ENCODE results near the gene STK32C.

The STK32C gene
- long read RNA-seq, partial matches to known transcripts = 0 of 23 reads
- long read RNA-seq, other reads (novel, unspliced or antisense) = 21 of 23 reads

DNA sequence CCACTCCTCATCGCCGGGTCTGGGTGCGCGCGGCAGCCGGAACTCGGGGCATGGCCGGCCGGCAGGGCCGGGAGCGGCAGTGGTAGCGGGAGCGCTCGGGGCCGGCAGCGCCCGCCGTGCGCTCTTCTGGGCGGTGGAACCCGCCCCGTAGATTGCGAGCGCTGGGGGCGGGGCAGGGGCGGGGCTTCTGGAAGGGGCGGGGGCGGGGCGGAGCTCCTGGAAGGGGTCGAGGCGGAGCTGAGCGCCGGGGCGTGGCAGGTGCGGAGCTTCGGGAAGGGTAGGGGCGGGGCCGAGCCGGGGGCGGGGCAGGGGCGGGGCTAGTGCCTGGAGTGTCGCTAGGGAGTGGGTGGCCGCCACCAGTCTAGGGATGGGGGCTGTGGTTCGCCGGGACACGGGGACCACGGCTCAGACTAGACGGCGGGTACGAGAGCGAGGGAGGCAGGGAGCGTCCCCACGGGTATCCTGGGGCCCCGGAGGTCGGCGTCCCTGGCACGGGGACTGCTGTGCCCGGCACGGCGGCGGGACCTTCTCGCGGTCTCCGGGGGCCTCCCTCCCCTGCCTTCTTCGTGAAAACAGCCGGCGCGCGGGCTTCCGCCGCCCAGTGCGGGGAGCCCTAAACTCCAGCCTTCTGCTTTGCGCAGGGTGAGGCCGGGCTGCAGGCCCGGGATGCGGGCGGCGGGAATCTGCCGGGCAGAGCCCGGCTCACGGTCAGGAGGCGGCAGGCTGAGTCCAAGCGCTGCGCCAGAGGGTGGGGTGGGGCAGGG, at the start of gene STK32C:
Gene STK32C (minus strand): TSS at position 128 of the 764 bp plus-strand sequence. CDS start 117 bp downstream, at position 11.
- peak; percentile 68 to 83 for DNase-seq (ENCODE audit: low read depth in 1 of 2, low spot score in 1 of 2)
- no peak for TF ChIP-seq POLR2AphosphoS5 (IDR thresholded peaks at IDR 0.05; ENCODE audit: low read depth)
- Histone ChIP-seq H3K27ac (replicated peaks) (peak within 1 kb of the TSS; percentile 41; the same call in 1 of the 2 replicates), H3K27me3 (ENCODE audit: insufficient read depth, poor library complexity, severe bottlenecking) (peaks cover 31% of the 10 kb centered on the region), H3K4me3 (replicated peaks; ENCODE audit: insufficient read depth, low read length) (peak within 1 kb of the TSS; percentile 77)

DNA sequence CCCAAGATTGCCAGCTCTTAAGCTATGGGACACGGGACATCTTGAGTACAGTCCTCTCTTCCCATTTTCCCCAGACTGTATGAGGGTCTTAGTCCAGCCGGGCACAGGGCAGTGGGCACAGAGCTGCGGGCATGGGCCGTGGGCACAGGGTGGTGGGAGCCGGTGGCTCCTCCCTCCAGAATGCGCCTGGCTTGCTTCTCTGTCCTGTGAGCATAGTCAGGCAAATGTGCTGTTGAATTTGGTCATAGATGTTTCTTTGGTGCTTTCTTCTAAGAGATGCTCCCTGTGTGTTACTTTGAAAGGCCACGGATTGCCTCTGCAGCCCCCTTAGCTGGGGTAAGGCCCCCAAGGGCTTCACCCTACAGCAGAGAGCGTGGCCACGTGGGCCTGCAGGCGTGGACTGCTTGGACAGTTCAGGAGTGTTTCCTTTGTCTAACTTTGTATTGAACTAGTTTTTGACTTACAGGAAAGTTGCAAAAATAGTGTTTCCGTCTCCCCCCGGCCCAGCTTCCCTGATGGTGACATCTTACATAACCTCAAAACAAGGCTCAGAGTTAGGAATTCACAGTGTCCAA, 49.0 kb upstream of the STK32C start:
- no peak for TF ChIP-seq CTCF (IDR thresholded peaks at IDR 0.05; ENCODE audit: insufficient read depth, low read length)
- no peak for TF ChIP-seq SPI1 (IDR thresholded peaks at IDR 0.05; ENCODE audit: borderline replicate concordance, low read depth)
- TF ChIP-seq POLR2AphosphoS5 (IDR thresholded peaks at IDR 0.05; ENCODE audit: low read depth) = no peak
- TF ChIP-seq, protein P1, sequence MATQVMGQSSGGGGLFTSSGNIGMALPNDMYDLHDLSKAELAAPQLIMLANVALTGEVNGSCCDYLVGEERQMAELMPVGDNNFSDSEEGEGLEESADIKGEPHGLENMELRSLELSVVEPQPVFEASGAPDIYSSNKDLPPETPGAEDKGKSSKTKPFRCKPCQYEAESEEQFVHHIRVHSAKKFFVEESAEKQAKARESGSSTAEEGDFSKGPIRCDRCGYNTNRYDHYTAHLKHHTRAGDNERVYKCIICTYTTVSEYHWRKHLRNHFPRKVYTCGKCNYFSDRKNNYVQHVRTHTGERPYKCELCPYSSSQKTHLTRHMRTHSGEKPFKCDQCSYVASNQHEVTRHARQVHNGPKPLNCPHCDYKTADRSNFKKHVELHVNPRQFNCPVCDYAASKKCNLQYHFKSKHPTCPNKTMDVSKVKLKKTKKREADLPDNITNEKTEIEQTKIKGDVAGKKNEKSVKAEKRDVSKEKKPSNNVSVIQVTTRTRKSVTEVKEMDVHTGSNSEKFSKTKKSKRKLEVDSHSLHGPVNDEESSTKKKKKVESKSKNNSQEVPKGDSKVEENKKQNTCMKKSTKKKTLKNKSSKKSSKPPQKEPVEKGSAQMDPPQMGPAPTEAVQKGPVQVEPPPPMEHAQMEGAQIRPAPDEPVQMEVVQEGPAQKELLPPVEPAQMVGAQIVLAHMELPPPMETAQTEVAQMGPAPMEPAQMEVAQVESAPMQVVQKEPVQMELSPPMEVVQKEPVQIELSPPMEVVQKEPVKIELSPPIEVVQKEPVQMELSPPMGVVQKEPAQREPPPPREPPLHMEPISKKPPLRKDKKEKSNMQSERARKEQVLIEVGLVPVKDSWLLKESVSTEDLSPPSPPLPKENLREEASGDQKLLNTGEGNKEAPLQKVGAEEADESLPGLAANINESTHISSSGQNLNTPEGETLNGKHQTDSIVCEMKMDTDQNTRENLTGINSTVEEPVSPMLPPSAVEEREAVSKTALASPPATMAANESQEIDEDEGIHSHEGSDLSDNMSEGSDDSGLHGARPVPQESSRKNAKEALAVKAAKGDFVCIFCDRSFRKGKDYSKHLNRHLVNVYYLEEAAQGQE (IDR thresholded peaks at IDR 0.05; ENCODE audit: insufficient replicate concordance, low read depth) = no peak
- no peak for TF ChIP-seq GABPA (IDR thresholded peaks at IDR 0.05; ENCODE audit: low read depth)
- no peak overlapping the region for H3K4me3 ChIP-seq (replicated peaks; ENCODE audit: insufficient read depth, low read length)
- DNase-seq (ENCODE audit: low read depth in 1 of 2, low spot score in 1 of 2) = no peak
- no peaks in the 10 kb centered on the region for H3K27me3 ChIP-seq (ENCODE audit: insufficient read depth, poor library complexity, severe bottlenecking)
- H3K27ac ChIP-seq (replicated peaks) = no peak overlapping the region

- no peak for TF ChIP-seq CTCF (IDR thresholded peaks at IDR 0.05; ENCODE audit: insufficient read depth, low read length)
- no peak for TF ChIP-seq GABPA (IDR thresholded peaks at IDR 0.05; ENCODE audit: low read depth)
- no peak for TF ChIP-seq POLR2AphosphoS5 (IDR thresholded peaks at IDR 0.05; ENCODE audit: low read depth)
- no peak for TF ChIP-seq SPI1 (IDR thresholded peaks at IDR 0.05; ENCODE audit: borderline replicate concordance, low read depth)
- TF ChIP-seq, protein P1 (IDR thresholded peaks at IDR 0.05; ENCODE audit: insufficient replicate concordance, low read depth) = no peak
These were observed 48.0 kb upstream of the STK32C start for GRCh38 chr10:132355754-132356153.

DNA sequence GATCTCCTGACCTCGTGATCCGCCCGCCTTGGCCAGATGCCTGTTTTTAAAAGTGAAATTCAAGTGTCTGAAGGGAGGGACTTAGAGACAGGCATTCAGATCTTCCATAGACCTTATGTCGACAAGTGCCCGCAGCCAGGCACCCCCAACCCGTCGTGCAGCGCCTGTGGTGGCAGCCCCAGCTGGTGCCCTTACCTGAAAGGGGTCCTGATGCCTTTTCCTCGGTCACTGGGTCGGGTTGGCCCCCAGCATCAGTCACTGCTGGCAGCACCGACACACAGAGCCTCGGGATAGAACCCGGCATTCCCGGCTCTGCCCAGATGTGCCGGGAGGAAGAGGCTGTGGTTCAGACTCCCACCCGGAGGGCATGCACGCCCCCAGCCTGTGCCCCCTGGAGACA, 47.5 kb upstream of the STK32C start:
- TF ChIP-seq SPI1 (IDR thresholded peaks at IDR 0.05; ENCODE audit: borderline replicate concordance, low read depth) (no peak), GABPA (IDR thresholded peaks at IDR 0.05; ENCODE audit: low read depth) (no peak), CTCF (IDR thresholded peaks at IDR 0.05; ENCODE audit: insufficient read depth, low read length) (no peak), POLR2AphosphoS5 (IDR thresholded peaks at IDR 0.05; ENCODE audit: low read depth) (no peak)
- TF ChIP-seq, protein P1 (IDR thresholded peaks at IDR 0.05; ENCODE audit: insufficient replicate concordance, low read depth) = no peak
- H3K27me3 ChIP-seq (ENCODE audit: insufficient read depth, poor library complexity, severe bottlenecking) = no peaks in the 10 kb centered on the region
- no peak overlapping the region for H3K27ac ChIP-seq (replicated peaks)
- no peak for DNase-seq (ENCODE audit: low read depth in 1 of 2, low spot score in 1 of 2)
- no peak overlapping the region for H3K4me3 ChIP-seq (replicated peaks; ENCODE audit: insufficient read depth, low read length)

More at GRCh38 chr10:132355754-132356153, 48.0 kb upstream of the STK32C start:
- H3K27ac ChIP-seq (replicated peaks) = no peak overlapping the region
- H3K27me3 ChIP-seq (ENCODE audit: insufficient read depth, poor library complexity, severe bottlenecking) = no peaks in the 10 kb centered on the region
- no peak for DNase-seq (ENCODE audit: low read depth in 1 of 2, low spot score in 1 of 2)
- H3K4me3 ChIP-seq (replicated peaks; ENCODE audit: insufficient read depth, low read length) = no peak overlapping the region
